GM23338 (cell line): ENCODE data around the gene EPB41L5.

Experiments used
- CREB1 ChIP-seq: fragments of 250-450 bp; sonication (Bioruptor Pico); IDR thresholded peaks from 2 replicates; pipeline ENCODE4 v1.5.0; 2020; ENCODE audit warnings: low read depth, mild to moderate bottlenecking, moderate library complexity
- CTCF ChIP-seq, 2 experiments: fragments of 200-600 bp in 1 of 2; sonication (generic) in 1 of 2; conservative IDR thresholded peaks; 2 replicates each; pipeline versions ENCODE4 v1.5.1 to v1.6.1; 2016 to 2017; ENCODE audit warnings: antibody characterized with exemption in 2 of 2, low read depth in 2 of 2, mild to moderate bottlenecking in 2 of 2, moderate library complexity in 1 of 2
- ETS1 ChIP-seq: IDR thresholded peaks from 2 replicates; pipeline ENCODE4 v1.6.1; 2016; ENCODE audit warnings: antibody characterized with exemption
- EZH2 ChIP-seq: fragments of 200-600 bp; sonication (generic); IDR thresholded peaks from one replicate; pipeline ENCODE4 v1.8.0; 2017; ENCODE audit warnings: antibody characterized with exemption, mild to moderate bottlenecking, low read depth; ENCODE audit not compliant: unreplicated experiment
- EZH2phosphoT487 ChIP-seq: fragments of 200-600 bp; sonication (generic); IDR thresholded peaks from one replicate; pipeline ENCODE4 v1.8.1; 2018; ENCODE audit warnings: antibody characterized with exemption; ENCODE audit not compliant: unreplicated experiment
- NANOG ChIP-seq: IDR thresholded peaks from 2 replicates; pipeline ENCODE4 v1.6.1; 2016; ENCODE audit warnings: antibody characterized with exemption, borderline replicate concordance
- POLR2AphosphoS5 ChIP-seq: IDR thresholded peaks from 2 replicates; pipeline ENCODE4 v1.6.1; 2016; ENCODE audit warnings: antibody characterized with exemption, low read depth
- REST ChIP-seq: IDR thresholded peaks from one replicate; pipeline ENCODE4 v1.6.1; 2018; ENCODE audit warnings: antibody characterized with exemption; ENCODE audit not compliant: unreplicated experiment
- STAT1 ChIP-seq: IDR thresholded peaks from one replicate; pipeline ENCODE4 v1.6.1; 2016; ENCODE audit warnings: antibody characterized with exemption; ENCODE audit not compliant: unreplicated experiment
- ZNF114 ChIP-seq: fragments of 250-450 bp; sonication (Bioruptor Pico); IDR thresholded peaks from 2 replicates; pipeline ENCODE4 v1.5.0; 2020; ENCODE audit warnings: mild to moderate bottlenecking, moderate library complexity

GRCh38 chr2:120005834-120006521, 6.9 kb upstream of the EPB41L5 start:
- no peak for TF ChIP-seq CTCF (conservative IDR thresholded peaks at IDR 0.05; ENCODE audit: low read depth in 2 of 2)
- TF ChIP-seq REST, result no peak
- no peak for TF ChIP-seq EZH2
- TF ChIP-seq CREB1, result no peak
- no peak for TF ChIP-seq EZH2phosphoT487
- TF ChIP-seq POLR2AphosphoS5, result no peak
- TF ChIP-seq STAT1, result no peak
- no peak for TF ChIP-seq ZNF114 (CRISPR knock-in tag)
- TF ChIP-seq ETS1, result no peak
- TF ChIP-seq NANOG, result no peak
